Measurements from ENCODE around the gene PRKN.

DNA sequence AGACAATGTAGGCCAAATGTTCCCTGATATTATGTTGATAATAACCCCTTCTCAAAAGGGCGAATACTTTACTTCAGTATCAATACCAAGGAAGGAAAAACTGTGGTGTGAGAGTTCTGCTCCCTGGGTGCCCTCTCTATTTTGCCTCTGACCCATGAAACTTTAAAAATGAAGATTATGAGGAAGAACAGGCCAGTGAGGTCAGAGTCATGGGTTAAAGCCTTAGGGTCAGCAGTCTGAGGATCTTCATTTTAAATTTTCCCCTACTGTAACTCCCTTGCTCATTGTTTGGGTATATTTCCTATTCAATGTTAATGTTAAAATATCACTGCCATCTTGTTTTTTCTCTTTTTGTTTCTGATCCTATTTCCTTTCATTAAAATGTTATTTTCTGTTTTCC, 47.9 kb downstream of the PRKN start:
- TF ChIP-seq CTCF (IDR thresholded peaks at IDR 0.05; ENCODE audit: insufficient read depth, low read depth, low read length) (no peak), EZH2 (IDR thresholded peaks at IDR 0.05; ENCODE audit: insufficient read depth, low read length) (no peak)
